ENCODE data around the gene TAF1D. TPM values are rescaled to one million over a fixed set of nuclear protein-coding genes. Genes with fewer than 3 reads are reported as not detected.

TAF1D gene
- total and polyA plus RNA-seq, 2 donors from 2014 or later, result 64.3 to 110 TPM

DNA sequence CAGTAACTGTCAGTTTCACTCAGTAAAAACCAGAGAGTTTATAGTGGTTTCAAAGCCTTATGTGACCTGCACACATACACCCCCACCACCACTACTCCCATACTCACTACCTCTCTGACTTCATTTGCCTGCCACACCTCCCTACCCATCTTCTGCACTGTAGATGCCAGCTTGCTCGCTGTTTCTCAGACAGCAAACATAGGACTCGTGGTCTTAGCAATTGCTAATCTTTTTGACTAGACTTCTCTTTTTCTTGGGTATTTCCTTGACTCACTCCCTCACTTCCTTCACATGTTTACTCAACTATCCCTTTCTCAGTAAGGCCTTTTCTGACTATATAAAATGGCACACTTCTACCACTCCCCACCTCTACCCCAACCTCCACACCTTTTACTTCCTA lies 52.1 kb downstream of the TAF1D start:
- no peaks in the 10 kb centered on the region for H3K4me1 ChIP-seq (ENCODE audit: control insufficient read depth in 2 of 3, insufficient read depth in 2 of 3, low read depth in 1 of 3, low read length in 3 of 3)
- H3K9ac ChIP-seq (ENCODE audit: low read length in 3 of 3), result no peak overlapping the region
- TF ChIP-seq, protein P1, sequence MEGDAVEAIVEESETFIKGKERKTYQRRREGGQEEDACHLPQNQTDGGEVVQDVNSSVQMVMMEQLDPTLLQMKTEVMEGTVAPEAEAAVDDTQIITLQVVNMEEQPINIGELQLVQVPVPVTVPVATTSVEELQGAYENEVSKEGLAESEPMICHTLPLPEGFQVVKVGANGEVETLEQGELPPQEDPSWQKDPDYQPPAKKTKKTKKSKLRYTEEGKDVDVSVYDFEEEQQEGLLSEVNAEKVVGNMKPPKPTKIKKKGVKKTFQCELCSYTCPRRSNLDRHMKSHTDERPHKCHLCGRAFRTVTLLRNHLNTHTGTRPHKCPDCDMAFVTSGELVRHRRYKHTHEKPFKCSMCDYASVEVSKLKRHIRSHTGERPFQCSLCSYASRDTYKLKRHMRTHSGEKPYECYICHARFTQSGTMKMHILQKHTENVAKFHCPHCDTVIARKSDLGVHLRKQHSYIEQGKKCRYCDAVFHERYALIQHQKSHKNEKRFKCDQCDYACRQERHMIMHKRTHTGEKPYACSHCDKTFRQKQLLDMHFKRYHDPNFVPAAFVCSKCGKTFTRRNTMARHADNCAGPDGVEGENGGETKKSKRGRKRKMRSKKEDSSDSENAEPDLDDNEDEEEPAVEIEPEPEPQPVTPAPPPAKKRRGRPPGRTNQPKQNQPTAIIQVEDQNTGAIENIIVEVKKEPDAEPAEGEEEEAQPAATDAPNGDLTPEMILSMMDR (IDR thresholded peaks at IDR 0.05; ENCODE audit: borderline replicate concordance, extremely low read depth, insufficient read depth), result no peak
- intact Hi-C loops (cut with DNase I), result no loop called here
- peaks cover 10 to 23% (median 20%) of the 10 kb centered on the region in 3 donors for H3K36me3 ChIP-seq (ENCODE audit: control insufficient read depth in 2 of 3, insufficient read depth in 3 of 3, low read length in 3 of 3)
- H3K27ac ChIP-seq (ENCODE audit: low read depth in 2 of 2, low read length in 2 of 2), result no peak overlapping the region
- FAIRE-seq, result no peak
- no peaks in the 10 kb centered on the region for H3K27me3 ChIP-seq (ENCODE audit: control insufficient read depth, insufficient read depth, low read length)
- no peak for DNase-seq
- H3K9me3 ChIP-seq (ENCODE audit: control insufficient read depth in 2 of 3, insufficient read depth in 1 of 3, low read length in 3 of 3), result no peaks in the 10 kb centered on the region
- no peak overlapping the region for H3K4me3 ChIP-seq (ENCODE audit: low read length in 3 of 3)

DNA sequence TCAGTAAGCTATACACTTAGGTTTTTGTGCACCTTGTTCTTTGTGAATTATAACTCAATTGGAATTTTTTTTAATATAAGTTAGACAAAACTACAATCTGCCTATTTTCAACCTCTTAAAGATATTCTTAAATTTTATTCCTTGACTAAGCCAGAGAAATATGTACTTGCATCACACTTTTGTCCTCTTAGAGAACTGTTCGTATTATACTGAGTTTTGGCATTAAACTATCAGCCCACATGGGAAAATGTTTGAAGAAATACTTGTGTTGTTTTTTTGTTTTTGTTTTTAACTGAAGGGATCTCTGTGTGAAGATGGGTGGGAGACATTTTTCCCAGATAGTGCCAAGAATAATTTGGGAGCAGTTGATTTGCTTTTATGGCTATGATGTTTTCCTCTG lies 54.5 kb downstream of the TAF1D start:
- TF ChIP-seq, protein P1 (IDR thresholded peaks at IDR 0.05; ENCODE audit: borderline replicate concordance, extremely low read depth, insufficient read depth), result no peak
- H3K27me3 ChIP-seq (ENCODE audit: control insufficient read depth, insufficient read depth, low read length), result no peaks in the 10 kb centered on the region
- no peak overlapping the region for H3K9ac ChIP-seq (ENCODE audit: low read length in 3 of 3)
- no peak for DNase-seq
- H3K36me3 ChIP-seq (ENCODE audit: control insufficient read depth in 2 of 3, insufficient read depth in 3 of 3, low read length in 3 of 3), result peaks cover 10 to 32% (median 26%) of the 10 kb centered on the region in 3 donors
- H3K4me1 ChIP-seq (ENCODE audit: control insufficient read depth in 2 of 3, insufficient read depth in 2 of 3, low read depth in 1 of 3, low read length in 3 of 3), result no peaks in the 10 kb centered on the region
- no peak for FAIRE-seq
- H3K4me3 ChIP-seq (ENCODE audit: low read length in 3 of 3), result no peak overlapping the region
- no peak overlapping the region for H3K27ac ChIP-seq (ENCODE audit: low read depth in 2 of 2, low read length in 2 of 2)
- intact Hi-C loops (cut with DNase I), result no loop called here
- no peaks in the 10 kb centered on the region for H3K9me3 ChIP-seq (ENCODE audit: control insufficient read depth in 2 of 3, insufficient read depth in 1 of 3, low read length in 3 of 3)

DNA sequence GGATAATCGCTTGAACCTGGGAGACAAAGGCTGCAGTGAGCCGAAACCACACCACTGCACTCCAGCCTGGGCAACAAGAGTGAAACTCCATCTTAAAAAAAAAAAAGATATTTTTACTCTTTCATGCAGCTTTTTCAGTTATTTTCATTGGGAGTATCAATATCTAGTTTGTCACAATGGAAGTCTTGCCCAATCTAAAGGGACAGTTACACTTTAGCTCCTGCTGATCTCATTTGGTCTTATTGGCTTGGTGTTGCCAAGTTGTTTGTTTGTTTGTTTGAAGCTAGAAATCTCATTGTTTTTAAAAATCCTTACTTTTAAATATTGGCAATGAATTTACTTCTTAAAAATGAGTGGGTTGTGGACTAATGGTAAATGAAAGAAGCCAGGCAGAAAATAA lies 55.1 kb downstream of the TAF1D start:
- H3K27me3 ChIP-seq (ENCODE audit: control insufficient read depth, insufficient read depth, low read length), result no peaks in the 10 kb centered on the region
- no peaks in the 10 kb centered on the region for H3K4me1 ChIP-seq (ENCODE audit: control insufficient read depth in 2 of 3, insufficient read depth in 2 of 3, low read depth in 1 of 3, low read length in 3 of 3)
- intact Hi-C loops (cut with DNase I), result no loop called here
- FAIRE-seq (no peak), DNase-seq (no peak)
- no peak overlapping the region for H3K27ac ChIP-seq (ENCODE audit: low read depth in 2 of 2, low read length in 2 of 2)
- H3K9me3 ChIP-seq (ENCODE audit: control insufficient read depth in 2 of 3, insufficient read depth in 1 of 3, low read length in 3 of 3), result no peaks in the 10 kb centered on the region
- no peak overlapping the region for H3K4me3 ChIP-seq (ENCODE audit: low read length in 3 of 3)
- peaks cover 10 to 26% (median 26%) of the 10 kb centered on the region in 3 donors for H3K36me3 ChIP-seq (ENCODE audit: control insufficient read depth in 2 of 3, insufficient read depth in 3 of 3, low read length in 3 of 3)
- TF ChIP-seq, protein P1 (IDR thresholded peaks at IDR 0.05; ENCODE audit: borderline replicate concordance, extremely low read depth, insufficient read depth), result no peak
- H3K9ac ChIP-seq (ENCODE audit: low read length in 3 of 3), result no peak overlapping the region

Small RNA genes lying within 50 kb of the gene (microRNA-seq; reads per million reads assigned to microRNA genes)
- gene MIR1304, result not detected

Other genes starting within 250 kb of the TAF1D start
- gene SMCO4, start 198.1 kb downstream of the TAF1D start, total RNA-seq, result 33.0 TPM
- gene SMCO4, start 198.1 kb downstream of the TAF1D start, polyA plus RNA-seq (ENCODE audit: insufficient read depth, low read depth, low replicate concordance), result 102 TPM
- gene CEP295, start 79.8 kb downstream of the TAF1D start, total RNA-seq, result 11.0 TPM
- 3.8 TPM for gene CEP295, start 79.8 kb downstream of the TAF1D start, polyA plus RNA-seq (ENCODE audit: insufficient read depth, low read depth, low replicate concordance)
- gene C11orf54, start 177 bp upstream of the TAF1D start, total RNA-seq, result 101 TPM
- gene C11orf54, start 177 bp upstream of the TAF1D start, polyA plus RNA-seq (ENCODE audit: insufficient read depth, low read depth, low replicate concordance), result 211 TPM
- gene MED17, start 42.8 kb upstream of the TAF1D start, total RNA-seq, result 35.4 TPM
- 11.7 TPM for gene MED17, start 42.8 kb upstream of the TAF1D start, polyA plus RNA-seq (ENCODE audit: insufficient read depth, low read depth, low replicate concordance)
- 0.41 TPM for gene VSTM5, start 109.1 kb upstream of the TAF1D start, total RNA-seq
- 1.8 TPM for gene VSTM5, start 109.1 kb upstream of the TAF1D start, polyA plus RNA-seq (ENCODE audit: insufficient read depth, low read depth, low replicate concordance)

Measured in kidney (tissue), 14 donors.